Measurements from ENCODE around the gene GRAMD2B. TPM values are rescaled to one million over a fixed set of nuclear protein-coding genes. Genes with fewer than 3 reads are reported as not detected.

GRAMD2B gene
- polyA plus RNA-seq, 1 donor from 2014 or later = not detected

- H3K9me3 ChIP-seq (ENCODE audit: low read length) = no peaks in the 10 kb centered on the region
- H3K9me2 ChIP-seq (ENCODE audit: insufficient read depth, low read length) = no peaks in the 10 kb centered on the region
- H3K36me3 ChIP-seq (ENCODE audit: insufficient read depth, low read length) = no peaks in the 10 kb centered on the region
- no peak overlapping the region for H3K4me2 ChIP-seq (ENCODE audit: low read length)
- no peak overlapping the region for H3K4me3 ChIP-seq (ENCODE audit: low read length)
- no peaks in the 10 kb centered on the region for H4K20me1 ChIP-seq (ENCODE audit: insufficient read depth)
- no peaks in the 10 kb centered on the region for H3K27me3 ChIP-seq (ENCODE audit: insufficient read depth, low read depth, low read length)
- H3K9ac ChIP-seq (ENCODE audit: low read length) = no peak overlapping the region
- H3K27ac ChIP-seq (ENCODE audit: low read length) = no peak overlapping the region
- no peak for TF ChIP-seq TAF1 (IDR thresholded peaks at IDR 0.05; ENCODE audit: low read depth)
- no peak for TF ChIP-seq MXI1 (conservative IDR thresholded peaks at IDR 0.05; ENCODE audit: poor library complexity, severe bottlenecking)
- TF ChIP-seq POLR2AphosphoS5 (IDR thresholded peaks at IDR 0.05) = no peak
- TF ChIP-seq, protein P1, sequence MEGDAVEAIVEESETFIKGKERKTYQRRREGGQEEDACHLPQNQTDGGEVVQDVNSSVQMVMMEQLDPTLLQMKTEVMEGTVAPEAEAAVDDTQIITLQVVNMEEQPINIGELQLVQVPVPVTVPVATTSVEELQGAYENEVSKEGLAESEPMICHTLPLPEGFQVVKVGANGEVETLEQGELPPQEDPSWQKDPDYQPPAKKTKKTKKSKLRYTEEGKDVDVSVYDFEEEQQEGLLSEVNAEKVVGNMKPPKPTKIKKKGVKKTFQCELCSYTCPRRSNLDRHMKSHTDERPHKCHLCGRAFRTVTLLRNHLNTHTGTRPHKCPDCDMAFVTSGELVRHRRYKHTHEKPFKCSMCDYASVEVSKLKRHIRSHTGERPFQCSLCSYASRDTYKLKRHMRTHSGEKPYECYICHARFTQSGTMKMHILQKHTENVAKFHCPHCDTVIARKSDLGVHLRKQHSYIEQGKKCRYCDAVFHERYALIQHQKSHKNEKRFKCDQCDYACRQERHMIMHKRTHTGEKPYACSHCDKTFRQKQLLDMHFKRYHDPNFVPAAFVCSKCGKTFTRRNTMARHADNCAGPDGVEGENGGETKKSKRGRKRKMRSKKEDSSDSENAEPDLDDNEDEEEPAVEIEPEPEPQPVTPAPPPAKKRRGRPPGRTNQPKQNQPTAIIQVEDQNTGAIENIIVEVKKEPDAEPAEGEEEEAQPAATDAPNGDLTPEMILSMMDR (IDR thresholded peaks at IDR 0.05; ENCODE audit: poor library complexity, severe bottlenecking) = no peak
- TF ChIP-seq RAD21 (conservative IDR thresholded peaks at IDR 0.05) = no peak
- no peak for TF ChIP-seq EP300 (conservative IDR thresholded peaks at IDR 0.05; ENCODE audit: poor library complexity, severe bottlenecking)
- no peak for TF ChIP-seq EZH2 (IDR thresholded peaks at IDR 0.05; ENCODE audit: borderline replicate concordance, insufficient read depth, low read length, poor library complexity, severe bottlenecking)
- no peak for TF ChIP-seq REST (IDR thresholded peaks at IDR 0.05; ENCODE audit: borderline replicate concordance)
- TF ChIP-seq SMC3 (conservative IDR thresholded peaks at IDR 0.05; ENCODE audit: poor library complexity) = no peak
- no peaks in the 10 kb centered on the region for H3K79me2 ChIP-seq (replicated peaks; ENCODE audit: insufficient read depth, low read length)
- no peak overlapping the region for H2AFZ ChIP-seq (ENCODE audit: low read depth, low read length)
- no peaks in the 10 kb centered on the region for H3F3A ChIP-seq (ENCODE audit: insufficient read depth, low read length, poor library complexity, severe bottlenecking)
Measured at GRCh38 chr5:126441230-126441629, 18.0 kb downstream of the GRAMD2B start.

DNA sequence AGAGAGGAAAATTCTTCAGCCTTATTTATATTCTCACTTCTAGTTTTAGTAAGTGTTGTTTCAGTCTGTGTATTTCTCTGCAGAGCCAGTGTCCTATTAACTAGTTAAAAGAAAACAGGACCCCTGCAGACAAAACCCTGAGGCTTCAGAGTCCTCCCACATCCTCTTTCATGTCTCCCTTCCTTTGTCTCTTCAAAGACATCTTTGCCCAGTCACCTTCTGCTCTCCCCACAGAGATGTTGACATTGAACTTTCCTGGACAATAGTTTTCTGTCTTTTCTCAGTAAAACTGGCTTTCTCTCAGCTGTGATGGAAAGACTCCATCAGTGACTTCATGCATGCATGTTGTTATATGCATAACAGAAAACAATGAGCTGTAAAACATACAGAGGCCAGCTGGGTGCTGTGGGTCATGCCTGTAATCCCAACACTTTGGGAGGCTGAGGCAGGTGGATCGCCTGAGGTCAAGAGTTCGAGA is 20.2 kb downstream of the GRAMD2B start:
- H3K36me3 ChIP-seq (ENCODE audit: insufficient read depth, low read length) = no peaks in the 10 kb centered on the region
- TF ChIP-seq EP300 (conservative IDR thresholded peaks at IDR 0.05; ENCODE audit: poor library complexity, severe bottlenecking) = no peak
- TF ChIP-seq RAD21 (conservative IDR thresholded peaks at IDR 0.05) = no peak
- TF ChIP-seq SMC3 (conservative IDR thresholded peaks at IDR 0.05; ENCODE audit: poor library complexity) = no peak
- no peak for TF ChIP-seq REST (IDR thresholded peaks at IDR 0.05; ENCODE audit: borderline replicate concordance)
- TF ChIP-seq, protein P1 (IDR thresholded peaks at IDR 0.05; ENCODE audit: poor library complexity, severe bottlenecking) = no peak
- no peak for TF ChIP-seq EZH2 (IDR thresholded peaks at IDR 0.05; ENCODE audit: borderline replicate concordance, insufficient read depth, low read length, poor library complexity, severe bottlenecking)
- TF ChIP-seq TAF1 (IDR thresholded peaks at IDR 0.05; ENCODE audit: low read depth) = no peak
- no peak for TF ChIP-seq POLR2AphosphoS5 (IDR thresholded peaks at IDR 0.05)
- no peak for TF ChIP-seq MXI1 (conservative IDR thresholded peaks at IDR 0.05; ENCODE audit: poor library complexity, severe bottlenecking)
- no peak overlapping the region for H3K4me2 ChIP-seq (ENCODE audit: low read length)
- no peaks in the 10 kb centered on the region for H3F3A ChIP-seq (ENCODE audit: insufficient read depth, low read length, poor library complexity, severe bottlenecking)
- H3K27me3 ChIP-seq (ENCODE audit: insufficient read depth, low read depth, low read length) = no peaks in the 10 kb centered on the region
- no peaks in the 10 kb centered on the region for H3K9me2 ChIP-seq (ENCODE audit: insufficient read depth, low read length)
- no peak overlapping the region for H3K4me3 ChIP-seq (ENCODE audit: low read length)
- no peaks in the 10 kb centered on the region for H3K79me2 ChIP-seq (replicated peaks; ENCODE audit: insufficient read depth, low read length)
- H4K20me1 ChIP-seq (ENCODE audit: insufficient read depth) = no peaks in the 10 kb centered on the region
- H3K27ac ChIP-seq (ENCODE audit: low read length) = no peak overlapping the region
- no peak overlapping the region for H2AFZ ChIP-seq (ENCODE audit: low read depth, low read length)
- no peaks in the 10 kb centered on the region for H3K9me3 ChIP-seq (ENCODE audit: low read length)
- H3K9ac ChIP-seq (ENCODE audit: low read length) = no peak overlapping the region
